Measurements from ENCODE around the gene HDGF. TPM values are rescaled to one million over a fixed set of nuclear protein-coding genes. Genes with fewer than 3 reads are reported as not detected.
A peak's percentile ranks its signal among the peaks of the same experiment; 100 is the strongest.

HDGF gene
- total and polyA plus RNA-seq, 9 of the 15 experiments (the other 6 are each of a cell fraction or from before 2014, with no cell fraction given) = 38.8 to 601 (median 400) TPM

DNA sequence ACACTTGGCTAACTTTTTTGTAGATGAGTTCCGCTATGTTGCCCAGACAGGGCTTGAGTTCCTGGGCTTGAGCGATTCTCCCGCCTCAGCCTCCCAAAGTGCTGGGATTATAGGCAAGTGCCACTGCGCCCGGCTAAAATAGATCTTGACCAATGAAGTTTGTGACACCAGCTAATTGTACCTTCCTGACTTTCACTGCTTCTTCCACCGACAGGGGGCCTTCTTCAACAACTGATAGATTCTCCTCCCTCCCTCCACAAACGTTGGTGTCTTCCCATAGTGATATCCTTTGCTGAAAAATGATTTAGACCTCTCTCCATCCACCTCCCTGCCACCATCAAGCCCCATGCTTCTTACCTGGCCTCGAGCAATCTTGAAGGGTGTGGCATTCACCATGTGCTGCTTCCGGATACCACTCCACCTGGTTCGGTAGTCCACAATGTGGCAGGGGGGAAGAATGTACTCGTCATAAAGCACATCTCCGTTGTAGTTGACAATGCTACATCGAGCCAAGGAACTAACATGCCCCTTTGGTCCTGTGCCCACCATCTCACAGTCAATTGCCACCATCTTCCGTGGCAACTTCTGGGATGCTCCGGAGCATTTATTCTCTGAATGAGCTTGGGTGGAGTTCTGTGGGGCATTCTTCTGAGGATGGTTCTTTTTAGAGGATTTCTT lies 24.8 kb downstream of the HDGF start (continued):
- TF ChIP-seq, protein P1, sequence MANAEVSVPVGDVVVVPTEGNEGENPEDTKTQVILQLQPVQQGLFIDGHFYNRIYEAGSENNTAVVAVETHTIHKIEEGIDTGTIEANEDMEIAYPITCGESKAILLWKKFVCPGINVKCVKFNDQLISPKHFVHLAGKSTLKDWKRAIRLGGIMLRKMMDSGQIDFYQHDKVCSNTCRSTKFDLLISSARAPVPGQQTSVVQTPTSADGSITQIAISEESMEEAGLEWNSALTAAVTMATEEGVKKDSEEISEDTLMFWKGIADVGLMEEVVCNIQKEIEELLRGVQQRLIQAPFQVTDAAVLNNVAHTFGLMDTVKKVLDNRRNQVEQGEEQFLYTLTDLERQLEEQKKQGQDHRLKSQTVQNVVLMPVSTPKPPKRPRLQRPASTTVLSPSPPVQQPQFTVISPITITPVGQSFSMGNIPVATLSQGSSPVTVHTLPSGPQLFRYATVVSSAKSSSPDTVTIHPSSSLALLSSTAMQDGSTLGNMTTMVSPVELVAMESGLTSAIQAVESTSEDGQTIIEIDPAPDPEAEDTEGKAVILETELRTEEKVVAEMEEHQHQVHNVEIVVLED (CRISPR knock-in tag; IDR thresholded peaks at IDR 0.05) = no peak
- no peak for TF ChIP-seq NRF1 (conservative IDR thresholded peaks at IDR 0.05 in 1 of 2, IDR thresholded peaks at IDR 0.05 in 1 of 2)
- no peak for TF ChIP-seq NUFIP1 (IDR thresholded peaks at IDR 0.05; ENCODE audit: partially characterized antibody)
- no peak for TF ChIP-seq ZNF431 (CRISPR knock-in tag; IDR thresholded peaks at IDR 0.05)
- no peak for TF ChIP-seq MCM5 (IDR thresholded peaks at IDR 0.05; ENCODE audit: low read depth)
- TF ChIP-seq CHD2 (IDR thresholded peaks at IDR 0.05; ENCODE audit: low read depth, low read length) = no peak
- TF ChIP-seq MECOM (CRISPR knock-in tag; IDR thresholded peaks at IDR 0.05) = no peak
- TF ChIP-seq HMG20B (CRISPR knock-in tag; IDR thresholded peaks at IDR 0.05) = no peak
- TF ChIP-seq, protein P2, sequence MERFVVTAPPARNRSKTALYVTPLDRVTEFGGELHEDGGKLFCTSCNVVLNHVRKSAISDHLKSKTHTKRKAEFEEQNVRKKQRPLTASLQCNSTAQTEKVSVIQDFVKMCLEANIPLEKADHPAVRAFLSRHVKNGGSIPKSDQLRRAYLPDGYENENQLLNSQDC (CRISPR knock-in tag; IDR thresholded peaks at IDR 0.05) = no peak
- TF ChIP-seq E2F3 (CRISPR knock-in tag; IDR thresholded peaks at IDR 0.05) = no peak
- TF ChIP-seq SMARCE1 (IDR thresholded peaks at IDR 0.05) = no peak
- TF ChIP-seq ZNF77 (CRISPR knock-in tag; IDR thresholded peaks at IDR 0.05) = no peak
- TF ChIP-seq HDAC1 (IDR thresholded peaks at IDR 0.05) = peak in 1 of 2 experiments; percentile 32; a peak in 1 of 4 replicates
- TF ChIP-seq GATAD2A (IDR thresholded peaks at IDR 0.05) = no peak
- no peak for TF ChIP-seq KAT7 (CRISPR knock-in tag; IDR thresholded peaks at IDR 0.05; ENCODE audit: borderline replicate concordance)
- TF ChIP-seq U2AF2 (optimal IDR thresholded peaks at IDR 0.05; ENCODE audit: low read depth, low read length) = no peak
- TF ChIP-seq GABPB2 (CRISPR knock-in tag; conservative IDR thresholded peaks at IDR 0.05) = no peak
- TF ChIP-seq RBM39 (optimal IDR thresholded peaks at IDR 0.05; ENCODE audit: low read depth, low read length) = peak; percentile 32
- no peak; the same call in 1 of the 2 replicates for TF ChIP-seq ZEB2 (IDR thresholded peaks at IDR 0.05)
- no peak for TF ChIP-seq FOXK1 (CRISPR knock-in tag; IDR thresholded peaks at IDR 0.05; ENCODE audit: borderline replicate concordance)
- TF ChIP-seq, protein P3, sequence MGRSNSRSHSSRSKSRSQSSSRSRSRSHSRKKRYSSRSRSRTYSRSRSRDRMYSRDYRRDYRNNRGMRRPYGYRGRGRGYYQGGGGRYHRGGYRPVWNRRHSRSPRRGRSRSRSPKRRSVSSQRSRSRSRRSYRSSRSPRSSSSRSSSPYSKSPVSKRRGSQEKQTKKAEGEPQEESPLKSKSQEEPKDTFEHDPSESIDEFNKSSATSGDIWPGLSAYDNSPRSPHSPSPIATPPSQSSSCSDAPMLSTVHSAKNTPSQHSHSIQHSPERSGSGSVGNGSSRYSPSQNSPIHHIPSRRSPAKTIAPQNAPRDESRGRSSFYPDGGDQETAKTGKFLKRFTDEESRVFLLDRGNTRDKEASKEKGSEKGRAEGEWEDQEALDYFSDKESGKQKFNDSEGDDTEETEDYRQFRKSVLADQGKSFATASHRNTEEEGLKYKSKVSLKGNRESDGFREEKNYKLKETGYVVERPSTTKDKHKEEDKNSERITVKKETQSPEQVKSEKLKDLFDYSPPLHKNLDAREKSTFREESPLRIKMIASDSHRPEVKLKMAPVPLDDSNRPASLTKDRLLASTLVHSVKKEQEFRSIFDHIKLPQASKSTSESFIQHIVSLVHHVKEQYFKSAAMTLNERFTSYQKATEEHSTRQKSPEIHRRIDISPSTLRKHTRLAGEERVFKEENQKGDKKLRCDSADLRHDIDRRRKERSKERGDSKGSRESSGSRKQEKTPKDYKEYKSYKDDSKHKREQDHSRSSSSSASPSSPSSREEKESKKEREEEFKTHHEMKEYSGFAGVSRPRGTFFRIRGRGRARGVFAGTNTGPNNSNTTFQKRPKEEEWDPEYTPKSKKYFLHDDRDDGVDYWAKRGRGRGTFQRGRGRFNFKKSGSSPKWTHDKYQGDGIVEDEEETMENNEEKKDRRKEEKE (IDR thresholded peaks at IDR 0.05; ENCODE audit: borderline replicate concordance in 1 of 2, control insufficient read depth in 1 of 2, low read depth in 2 of 2, low read length in 1 of 2) = no peak
- TF ChIP-seq HDGF (IDR thresholded peaks at IDR 0.05) = peak; percentile 70
- TF ChIP-seq CBFA2T3 (IDR thresholded peaks at IDR 0.05) = no peak
- 0 out of 2 replicates have a peak, but pooled peaks have one; percentile 15 for TF ChIP-seq CXXC5 (CRISPR knock-in tag; IDR thresholded peaks at IDR 0.05)
- TF ChIP-seq, protein P4, sequence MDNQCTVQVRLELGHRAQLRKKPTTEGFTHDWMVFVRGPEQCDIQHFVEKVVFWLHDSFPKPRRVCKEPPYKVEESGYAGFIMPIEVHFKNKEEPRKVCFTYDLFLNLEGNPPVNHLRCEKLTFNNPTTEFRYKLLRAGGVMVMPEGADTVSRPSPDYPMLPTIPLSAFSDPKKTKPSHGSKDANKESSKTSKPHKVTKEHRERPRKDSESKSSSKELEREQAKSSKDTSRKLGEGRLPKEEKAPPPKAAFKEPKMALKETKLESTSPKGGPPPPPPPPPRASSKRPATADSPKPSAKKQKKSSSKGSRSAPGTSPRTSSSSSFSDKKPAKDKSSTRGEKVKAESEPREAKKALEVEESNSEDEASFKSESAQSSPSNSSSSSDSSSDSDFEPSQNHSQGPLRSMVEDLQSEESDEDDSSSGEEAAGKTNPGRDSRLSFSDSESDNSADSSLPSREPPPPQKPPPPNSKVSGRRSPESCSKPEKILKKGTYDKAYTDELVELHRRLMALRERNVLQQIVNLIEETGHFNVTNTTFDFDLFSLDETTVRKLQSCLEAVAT (IDR thresholded peaks at IDR 0.05) = peak in 1 of 2 experiments; percentile 46; a peak in 1 of 4 replicates
- TF ChIP-seq CEBPB (tag; IDR thresholded peaks at IDR 0.05) = no peak

All from K562 (cell line).